Kidney (tissue), 14 donors: ENCODE data around the gene NOD1. TPM values are rescaled to one million over a fixed set of nuclear protein-coding genes. Genes with fewer than 3 reads are reported as not detected.

Experiments used
- DNase-seq, 5 donors: peaks; one replicate each; pipeline ENCODE4 v3.0.0-alpha.2; 2013 to 2020
- FAIRE-seq: peaks from 2 replicates; lab custom pipeline; 2012; peaks lifted over from hg19 to GRCh38; lab: Jason Lieb, UNC
- H3K27ac ChIP-seq, 2 donors: one replicate each; pipeline ENCODE4 v1.7.0; 2013; ENCODE audit warnings: low read depth in 2 of 2, low read length in 2 of 2, inconsistent platforms in 1 of 2
- H3K27me3 ChIP-seq: one replicate; pipeline ENCODE4 v1.7.1; 2013; ENCODE audit warnings: low read length, inconsistent platforms; ENCODE audit not compliant: control insufficient read depth, insufficient read depth
- H3K36me3 ChIP-seq, 3 donors: one replicate each; pipeline versions ENCODE4 v1.7.0 to v1.7.1; 2013; ENCODE audit warnings: low read length in 3 of 3, control low read depth in 1 of 3, inconsistent platforms in 1 of 3; ENCODE audit not compliant: insufficient read depth in 3 of 3, control insufficient read depth in 2 of 3
- H3K4me1 ChIP-seq, 3 donors: one replicate each; pipeline versions ENCODE4 v1.7.0 to v1.7.1; 2013; ENCODE audit warnings: low read length in 3 of 3, inconsistent platforms in 1 of 3, low read depth in 1 of 3; ENCODE audit not compliant: control insufficient read depth in 2 of 3, insufficient read depth in 2 of 3
- H3K4me3 ChIP-seq, 3 donors: one replicate each; pipeline versions ENCODE4 v1.7.0 to v1.8.1; 2013; ENCODE audit warnings: low read length in 3 of 3, control low read depth in 1 of 3, inconsistent platforms in 1 of 3
- H3K9ac ChIP-seq, 3 donors: one replicate each; pipeline versions ENCODE4 v1.7.0 to v1.7.1; 2013; ENCODE audit warnings: low read length in 3 of 3, control low read depth in 1 of 3, inconsistent platforms in 1 of 3
- H3K9me3 ChIP-seq, 3 donors: one replicate each; pipeline versions ENCODE4 v1.7.0 to v1.7.1; 2013; ENCODE audit warnings: low read length in 3 of 3, control low read depth in 1 of 3, inconsistent platforms in 1 of 3; ENCODE audit not compliant: control insufficient read depth in 2 of 3, insufficient read depth in 1 of 3
- intact Hi-C: fragments of 100-400 bp; cut with DNase I; formaldehyde crosslinking; loops from one replicate; pipeline ENCODE4 v1.11.1; 2022
- polyA plus RNA-seq: library from polyadenylated mRNA; stranded (reverse); fragments of 350-450 nt; fragmentation: Illumina TruSeq; extraction: RNeasy Lipid Tissue Mini Kit (QIAGEN cat#74804); gene quantifications from one replicate; pipeline ENCODE4 v1.2.3, GENCODE V29; 2014; ENCODE audit warnings: low read depth, low replicate concordance; ENCODE audit not compliant: insufficient read depth
- total RNA-seq: library from RNA; stranded (reverse); fragmentation: NEBNext Ultra II Directional; extraction: Animal tissue kit (Norgen Biotek cat#: 25700); gene quantifications from one replicate; pipeline ENCODE4 v1.2.1, GENCODE V29; 2021
- TF ChIP-seq, protein P1 (sequence below): IDR thresholded peaks from 3 replicates; pipeline ENCODE4 v1.5.1; 2012; ENCODE audit warnings: mild to moderate bottlenecking, moderate library complexity, borderline replicate concordance; ENCODE audit not compliant: insufficient read depth; ENCODE audit errors: extremely low read depth
- donor health status: control.
- donor health status: control.
- donor health status: control.
- donor health status: control.
- donor health status: control.
- donor health status: DM: yes; HTN: yes; CAD: no.
- donor health status: Normal renal cell carcinoma (clear cell type).

The NOD1 gene
- total and polyA plus RNA-seq, 2 donors from 2014 or later = 3.8 to 15.6 TPM

DNA sequence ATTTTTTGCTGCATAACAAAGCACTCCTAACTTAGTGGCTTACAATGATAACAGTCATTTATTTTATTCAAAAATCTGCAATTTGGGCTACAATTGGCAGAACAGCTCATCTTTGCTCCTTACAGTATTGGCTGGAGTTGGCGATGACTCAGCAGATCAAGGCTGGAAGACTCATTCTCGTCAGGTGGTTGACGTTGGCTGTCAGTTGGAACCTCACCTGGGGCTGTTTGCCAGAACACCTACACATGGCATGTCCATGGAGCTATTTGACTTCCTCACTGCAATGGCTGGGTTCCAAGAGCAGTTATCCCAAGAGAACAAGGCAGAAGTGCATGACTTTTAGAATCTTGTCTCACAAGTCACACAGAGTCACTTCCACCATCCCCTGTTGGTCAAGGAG lies 75.1 kb downstream of the NOD1 start:
- intact Hi-C loops = no loop called here
- no peak overlapping the region for H3K4me3 ChIP-seq
- peaks cover 0 to 3% (median 0%) of the 10 kb centered on the region in 3 donors for H3K36me3 ChIP-seq
- H3K4me1 ChIP-seq = no peaks in the 10 kb centered on the region
- no peak overlapping the region for H3K9ac ChIP-seq
- no peaks in the 10 kb centered on the region for H3K9me3 ChIP-seq
- no peak for DNase-seq
- no peak overlapping the region for H3K27ac ChIP-seq
- H3K27me3 ChIP-seq = no peaks in the 10 kb centered on the region
- no peak for FAIRE-seq
- TF ChIP-seq, protein P1, sequence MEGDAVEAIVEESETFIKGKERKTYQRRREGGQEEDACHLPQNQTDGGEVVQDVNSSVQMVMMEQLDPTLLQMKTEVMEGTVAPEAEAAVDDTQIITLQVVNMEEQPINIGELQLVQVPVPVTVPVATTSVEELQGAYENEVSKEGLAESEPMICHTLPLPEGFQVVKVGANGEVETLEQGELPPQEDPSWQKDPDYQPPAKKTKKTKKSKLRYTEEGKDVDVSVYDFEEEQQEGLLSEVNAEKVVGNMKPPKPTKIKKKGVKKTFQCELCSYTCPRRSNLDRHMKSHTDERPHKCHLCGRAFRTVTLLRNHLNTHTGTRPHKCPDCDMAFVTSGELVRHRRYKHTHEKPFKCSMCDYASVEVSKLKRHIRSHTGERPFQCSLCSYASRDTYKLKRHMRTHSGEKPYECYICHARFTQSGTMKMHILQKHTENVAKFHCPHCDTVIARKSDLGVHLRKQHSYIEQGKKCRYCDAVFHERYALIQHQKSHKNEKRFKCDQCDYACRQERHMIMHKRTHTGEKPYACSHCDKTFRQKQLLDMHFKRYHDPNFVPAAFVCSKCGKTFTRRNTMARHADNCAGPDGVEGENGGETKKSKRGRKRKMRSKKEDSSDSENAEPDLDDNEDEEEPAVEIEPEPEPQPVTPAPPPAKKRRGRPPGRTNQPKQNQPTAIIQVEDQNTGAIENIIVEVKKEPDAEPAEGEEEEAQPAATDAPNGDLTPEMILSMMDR = no peak

- Histone ChIP-seq H3K36me3 (no peaks in the 10 kb centered on the region), H3K4me3 (no peak overlapping the region), H3K27me3 (no peaks in the 10 kb centered on the region), H3K4me1 (no peaks in the 10 kb centered on the region), H3K9me3 (no peaks in the 10 kb centered on the region), H3K9ac (no peak overlapping the region), H3K27ac (no peak overlapping the region)
- intact Hi-C loops = no loop called here
- DNase-seq (peak in 1 of 5 donors; percentile 33), FAIRE-seq (no peak)
- TF ChIP-seq, protein P1 = no peak
Measured at GRCh38 chr7:30396389-30396788, 82.2 kb downstream of the NOD1 start.

DNA sequence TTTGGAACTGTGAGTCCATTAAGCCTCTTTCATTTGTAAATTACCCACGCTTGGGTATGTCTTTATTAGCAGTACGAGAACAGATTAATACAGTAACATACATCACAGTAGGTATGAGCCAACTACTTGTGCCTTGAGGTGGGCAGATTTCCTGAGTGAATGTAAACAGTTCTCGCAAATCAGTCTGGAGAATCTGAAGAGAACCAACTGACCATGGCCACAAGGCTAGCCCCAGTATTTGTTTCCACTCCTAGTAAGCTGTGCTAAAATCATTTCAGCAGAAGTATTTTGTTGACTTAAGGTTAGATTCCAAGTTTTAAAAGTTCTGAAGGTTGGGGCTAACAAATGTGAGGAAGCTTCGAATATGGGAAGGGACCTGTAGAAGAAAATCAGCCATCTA lies 82.9 kb downstream of the NOD1 start:
- intact Hi-C loops = no loop called here
- H3K27me3 ChIP-seq = no peaks in the 10 kb centered on the region
- H3K27ac ChIP-seq = no peak overlapping the region
- TF ChIP-seq, protein P1 = no peak
- H3K4me1 ChIP-seq = no peaks in the 10 kb centered on the region
- H3K9ac ChIP-seq = no peak overlapping the region
- H3K36me3 ChIP-seq = no peaks in the 10 kb centered on the region
- H3K9me3 ChIP-seq = no peaks in the 10 kb centered on the region
- H3K4me3 ChIP-seq = no peak overlapping the region
- FAIRE-seq (no peak), DNase-seq (no peak)

DNA sequence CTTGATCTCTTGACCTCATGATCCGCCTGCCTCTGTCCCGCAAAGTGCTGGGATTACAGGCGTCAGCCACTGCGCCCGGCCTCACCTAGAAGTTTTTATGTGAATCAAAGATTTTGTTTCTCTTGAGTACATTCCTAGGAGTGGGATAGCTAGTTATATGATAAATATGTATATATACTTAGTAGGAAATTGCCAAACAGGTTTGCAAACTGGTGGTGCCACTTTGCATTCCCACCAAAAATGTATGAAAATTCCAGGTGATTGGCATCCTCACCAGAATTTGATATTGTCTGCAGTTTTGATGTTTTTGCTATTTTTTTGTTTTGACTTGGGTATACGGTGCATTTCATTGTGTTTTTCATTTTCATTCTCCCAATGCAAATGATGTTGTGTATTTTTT lies 86.8 kb downstream of the NOD1 start:
- intact Hi-C loops = no loop called here
- DNase-seq = no peak
- H3K27ac ChIP-seq = no peak overlapping the region

More for the DNA sequence above, 86.8 kb downstream of the NOD1 start:
- Histone ChIP-seq H3K4me3 (no peak overlapping the region), H3K4me1 (no peaks in the 10 kb centered on the region), H3K9ac (no peak overlapping the region), H3K36me3 (peaks cover 0 to 3% (median 0%) of the 10 kb centered on the region in 3 donors), H3K9me3 (no peaks in the 10 kb centered on the region), H3K27me3 (no peaks in the 10 kb centered on the region)
- TF ChIP-seq, protein P1 = no peak
- FAIRE-seq = no peak
